GM18870 (cell line): ENCODE measurements around the gene PHPT1.

Experiments
- ATAC-seq: cut with Tn5 transposase; IDR thresholded peaks from one replicate; pipeline ENCODE4 v1.9.1; 2021; ENCODE audit warnings: moderate library complexity; ENCODE audit not compliant: unreplicated experiment

PHPT1 gene

DNA sequence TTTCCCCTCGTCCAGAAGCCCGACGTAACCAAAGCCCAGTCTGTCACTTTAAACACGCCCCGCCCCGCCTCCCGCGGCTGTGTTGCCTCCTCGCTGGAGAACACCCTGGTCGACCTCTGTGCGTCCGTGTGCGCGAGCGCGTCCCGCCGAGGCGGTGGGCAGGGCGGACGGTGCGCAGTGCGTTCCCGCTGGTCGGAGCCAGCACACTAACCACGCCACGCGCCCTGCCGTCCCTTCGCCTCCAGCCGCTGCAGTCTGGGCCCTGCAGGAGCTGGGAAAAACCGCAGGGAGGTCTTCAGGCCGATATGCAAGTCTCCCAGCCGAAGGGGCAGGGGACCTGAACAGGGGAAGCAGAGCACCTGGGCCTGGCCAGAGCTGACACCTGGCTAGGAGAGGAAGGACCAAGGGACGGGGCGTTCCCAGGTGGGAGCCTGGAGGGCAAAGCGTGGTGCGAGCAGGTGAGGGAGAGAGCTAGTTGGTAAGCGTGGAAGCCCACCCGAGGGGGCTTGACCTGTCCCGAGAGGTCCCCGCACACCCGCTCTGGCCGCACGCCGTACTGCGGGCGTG, 1.3 kb upstream of the PHPT1 start:
- no peak for ATAC-seq

DNA sequence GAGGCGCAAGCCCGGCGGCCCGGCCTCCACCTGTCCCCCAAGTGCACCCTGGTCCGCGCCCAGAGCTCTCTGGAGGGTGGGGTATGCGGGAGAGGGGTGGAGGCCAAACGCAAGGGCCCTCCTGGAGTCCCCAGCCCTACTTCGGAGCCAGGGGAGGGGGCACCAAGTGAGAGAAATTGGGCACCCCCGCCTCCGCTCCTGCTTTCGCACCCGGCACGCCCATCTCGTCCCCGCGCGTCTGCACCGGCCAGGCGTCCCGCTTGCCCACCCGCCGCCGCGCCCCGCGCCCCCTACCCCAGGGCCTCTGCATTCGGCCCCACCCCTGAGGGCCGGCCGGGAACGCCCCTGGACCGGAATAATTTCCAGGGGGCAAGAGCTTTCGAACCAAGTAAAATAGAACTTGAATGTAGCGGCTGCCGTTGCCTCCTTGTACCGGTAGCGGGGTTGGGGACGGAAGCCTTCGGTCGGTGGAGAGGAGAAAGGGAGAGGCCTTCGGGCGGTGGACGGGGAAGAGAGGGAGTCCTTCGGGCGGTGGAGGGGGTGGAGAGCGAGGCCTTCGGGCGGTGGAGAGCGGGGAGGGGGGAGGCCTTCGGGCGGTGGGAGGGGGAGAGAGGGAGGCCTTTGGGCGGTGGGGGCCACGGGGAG, 694 bp upstream of the PHPT1 start:
- ATAC-seq, result no peak

DNA sequence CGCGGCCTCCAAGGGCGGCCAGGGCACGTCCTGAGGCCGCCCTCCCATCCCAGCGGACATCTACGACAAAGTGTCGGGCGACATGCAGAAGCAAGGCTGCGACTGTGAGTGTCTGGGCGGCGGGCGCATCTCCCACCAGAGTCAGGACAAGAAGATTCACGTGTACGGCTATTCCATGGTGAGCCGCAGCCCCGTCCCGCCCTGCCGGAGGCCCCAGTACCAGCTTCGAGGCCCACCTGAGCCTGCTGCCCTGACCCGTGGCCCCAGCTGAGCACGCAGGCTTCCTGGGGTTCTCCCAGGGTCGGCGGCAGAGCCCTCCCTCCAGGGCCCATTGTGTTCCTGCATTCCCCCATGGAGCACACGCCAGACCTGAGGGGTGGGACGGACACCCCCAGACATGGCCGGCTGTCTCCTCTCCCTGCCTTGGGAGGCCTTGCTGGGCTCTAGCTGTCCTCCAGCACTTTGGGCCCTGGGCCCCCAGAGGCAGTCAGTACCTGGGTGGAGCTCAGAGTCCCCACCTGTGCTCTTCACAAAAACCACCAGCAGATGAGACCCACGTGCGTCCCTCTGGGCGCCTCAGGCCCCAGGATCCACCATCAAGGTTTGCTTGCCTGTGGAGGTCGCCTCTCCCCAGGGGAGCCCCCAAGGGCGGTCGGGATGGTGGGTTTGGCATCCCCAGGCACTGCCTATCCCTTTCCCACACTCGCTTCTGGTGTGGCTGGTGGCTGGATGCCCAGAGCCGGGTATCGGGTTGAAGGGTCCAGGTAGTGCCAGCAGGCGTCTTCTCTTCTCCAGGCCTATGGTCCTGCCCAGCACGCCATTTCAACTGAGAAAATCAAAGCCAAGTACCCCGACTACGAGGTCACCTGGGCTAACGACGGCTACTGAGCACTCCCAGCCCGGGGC, 1.0 kb downstream of the PHPT1 start:
- ATAC-seq, result no peak

- no peak for ATAC-seq
Measured at GRCh38 chr9:136850866-136851775, 1.9 kb downstream of the PHPT1 start.

- ATAC-seq, result no peak
Measured at GRCh38 chr9:136851941-136852663, 2.9 kb downstream of the PHPT1 start, which contains the start of gene MAMDC4. TSS of gene MAMDC4 (plus strand) at chr9:136852346. CDS start at chr9:136852417, 71 bp downstream.

DNA sequence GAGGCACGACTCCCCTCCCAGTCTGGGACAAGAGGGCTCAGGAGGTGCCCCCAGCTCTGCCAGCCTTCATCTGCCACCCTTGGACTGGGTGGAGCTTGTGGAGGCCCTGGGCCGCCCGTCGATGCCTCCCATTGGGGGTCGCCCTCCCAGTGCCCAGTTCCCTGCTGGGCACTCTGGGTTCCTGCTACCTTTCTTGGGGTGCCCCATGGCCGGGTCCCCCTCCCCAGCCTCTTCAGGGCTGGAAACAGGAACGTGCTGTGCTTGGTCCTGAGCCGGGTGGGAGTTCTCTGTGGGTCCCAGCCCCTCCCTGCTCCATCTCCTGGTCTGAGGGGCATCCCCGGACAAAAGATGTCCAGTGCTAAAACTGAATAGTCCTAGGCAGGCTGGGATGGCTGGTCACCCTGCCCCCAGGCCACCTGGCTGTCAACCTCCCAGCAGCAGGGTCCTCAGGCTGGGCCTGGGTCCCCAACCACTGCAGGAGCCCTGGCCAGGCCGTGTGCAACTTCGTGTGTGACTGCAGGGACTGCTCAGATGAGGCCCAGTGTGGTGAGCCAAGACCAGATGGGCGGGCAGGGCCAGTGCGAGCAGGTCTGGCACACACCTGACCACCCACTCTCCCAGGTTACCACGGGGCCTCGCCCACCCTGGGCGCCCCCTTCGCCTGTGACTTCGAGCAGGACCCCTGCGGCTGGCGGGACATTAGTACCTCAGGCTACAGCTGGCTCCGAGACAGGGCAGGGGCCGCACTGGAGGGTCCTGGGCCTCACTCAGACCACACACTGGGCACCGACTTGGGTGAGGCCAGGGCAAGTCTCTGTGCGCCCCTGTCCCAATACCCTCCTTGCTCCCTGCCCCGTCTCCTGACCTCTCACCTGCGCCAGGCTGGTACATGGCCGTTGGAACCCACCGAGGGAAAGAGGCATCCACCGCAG, 3.7 kb downstream of the PHPT1 start:
- no peak for ATAC-seq

- ATAC-seq, result no peak
Measured at GRCh38 chr9:136853596-136854112, 4.4 kb downstream of the PHPT1 start.

DNA sequence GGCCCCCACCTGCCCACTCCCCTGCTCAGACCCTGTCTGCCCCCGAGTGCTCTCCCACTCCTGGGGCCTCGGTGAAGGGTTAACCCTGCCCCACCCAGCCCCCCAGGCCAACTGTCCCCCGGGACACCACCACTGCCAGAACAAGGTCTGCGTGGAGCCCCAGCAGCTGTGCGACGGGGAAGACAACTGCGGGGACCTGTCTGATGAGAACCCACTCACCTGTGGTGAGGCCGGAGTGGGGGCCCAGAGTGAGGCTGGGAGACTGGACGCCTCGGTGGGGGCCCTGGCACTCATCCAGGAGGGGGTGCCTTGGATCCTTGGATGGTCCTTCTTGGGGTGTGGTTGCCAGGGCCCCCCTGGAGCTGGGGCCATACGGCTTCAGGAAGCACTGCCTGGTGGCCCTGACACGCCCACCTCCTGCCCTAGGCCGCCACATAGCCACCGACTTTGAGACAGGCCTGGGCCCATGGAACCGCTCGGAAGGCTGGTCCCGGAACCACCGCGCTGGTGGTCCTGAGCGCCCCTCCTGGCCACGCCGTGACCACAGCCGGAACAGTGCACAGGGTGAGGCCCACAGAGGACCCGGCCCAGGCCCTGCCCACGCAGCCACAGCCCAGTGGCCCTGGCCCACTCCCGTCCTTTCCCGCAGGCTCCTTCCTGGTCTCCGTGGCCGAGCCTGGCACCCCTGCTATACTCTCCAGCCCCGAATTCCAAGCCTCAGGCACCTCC, 5.1 kb downstream of the PHPT1 start:
- ATAC-seq, result no peak

GRCh38 chr9:136854842-136855460, 5.7 kb downstream of the PHPT1 start:
- ATAC-seq, result no peak

GRCh38 chr9:136855461-136856078, 6.4 kb downstream of the PHPT1 start:
- no peak for ATAC-seq

DNA sequence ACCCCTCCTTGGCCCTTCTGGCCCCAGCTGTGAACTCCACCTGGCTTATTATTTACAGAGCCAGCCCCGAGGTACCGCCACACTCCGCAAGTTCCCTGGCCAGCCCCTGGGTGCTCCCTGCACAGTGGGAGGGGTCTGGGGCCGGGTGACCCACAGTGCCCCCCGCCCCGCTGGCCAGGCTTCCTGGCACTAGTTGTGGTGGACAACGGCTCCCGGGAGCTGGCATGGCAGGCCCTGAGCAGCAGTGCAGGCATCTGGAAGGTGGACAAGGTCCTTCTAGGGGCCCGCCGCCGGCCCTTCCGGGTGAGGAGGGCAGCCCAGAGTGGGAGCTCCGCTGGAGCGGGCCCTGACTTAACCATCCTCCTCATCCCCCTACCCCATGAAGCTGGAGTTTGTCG, 6.9 kb downstream of the PHPT1 start:
- no peak for ATAC-seq

- no peak for ATAC-seq
Measured at GRCh38 chr9:136856541-136857141, 7.4 kb downstream of the PHPT1 start.

- ATAC-seq, result no peak
Measured at GRCh38 chr9:136857166-136857565, 8.0 kb downstream of the PHPT1 start.

DNA sequence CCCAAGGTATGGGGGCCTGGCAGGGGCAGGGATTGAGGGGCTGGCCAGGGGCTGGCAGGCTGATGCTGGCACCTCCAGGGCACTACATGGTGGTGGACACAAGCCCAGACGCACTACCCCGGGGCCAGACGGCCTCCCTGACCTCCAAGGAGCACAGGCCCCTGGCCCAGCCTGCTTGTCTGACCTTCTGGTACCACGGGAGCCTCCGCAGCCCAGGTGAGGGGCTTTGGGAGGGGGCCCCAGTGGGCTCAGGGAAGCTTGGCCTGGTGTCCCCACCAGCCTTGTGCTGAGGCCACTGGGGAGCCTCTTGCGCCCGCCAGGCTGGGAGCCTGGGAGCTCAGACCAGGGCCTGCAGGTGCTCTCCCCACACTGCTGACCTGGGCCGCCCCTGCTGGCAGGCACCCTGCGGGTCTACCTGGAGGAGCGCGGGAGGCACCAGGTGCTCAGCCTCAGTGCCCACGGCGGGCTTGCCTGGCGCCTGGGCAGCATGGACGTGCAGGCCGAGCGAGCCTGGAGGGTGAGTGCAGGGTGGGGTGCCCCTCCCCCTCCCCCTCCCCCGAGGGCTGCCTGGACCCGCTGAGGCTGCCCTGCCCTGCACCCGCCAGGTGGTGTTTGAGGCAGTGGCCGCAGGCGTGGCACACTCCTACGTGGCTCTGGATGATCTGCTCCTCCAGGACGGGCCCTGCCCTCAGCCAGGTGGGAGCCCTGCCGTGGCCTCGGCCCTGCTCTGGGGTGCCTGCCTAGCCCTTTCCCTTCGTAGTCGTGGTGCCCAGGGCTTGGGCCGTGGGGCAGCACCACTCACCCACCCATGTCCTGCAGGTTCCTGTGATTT, 8.6 kb downstream of the PHPT1 start:
- no peak for ATAC-seq

- ATAC-seq, result no peak
Measured at GRCh38 chr9:136858452-136858843, 9.2 kb downstream of the PHPT1 start.
